ENCODE results near the gene TRPM3. TPM values are rescaled to one million over a fixed set of nuclear protein-coding genes. Genes with fewer than 3 reads are reported as not detected.
A peak's percentile ranks its signal among the peaks of the same experiment; 100 is the strongest.
"Not testable (repeated sequence)": the region's sequence is repeated elsewhere in the genome, so short reads cannot be mapped to it uniquely, and the experiment has no call there.

TRPM3 gene
- total RNA-seq, 4 donors from 2014 or later: under 0.01 to 0.26 (median under 0.01) TPM

DNA sequence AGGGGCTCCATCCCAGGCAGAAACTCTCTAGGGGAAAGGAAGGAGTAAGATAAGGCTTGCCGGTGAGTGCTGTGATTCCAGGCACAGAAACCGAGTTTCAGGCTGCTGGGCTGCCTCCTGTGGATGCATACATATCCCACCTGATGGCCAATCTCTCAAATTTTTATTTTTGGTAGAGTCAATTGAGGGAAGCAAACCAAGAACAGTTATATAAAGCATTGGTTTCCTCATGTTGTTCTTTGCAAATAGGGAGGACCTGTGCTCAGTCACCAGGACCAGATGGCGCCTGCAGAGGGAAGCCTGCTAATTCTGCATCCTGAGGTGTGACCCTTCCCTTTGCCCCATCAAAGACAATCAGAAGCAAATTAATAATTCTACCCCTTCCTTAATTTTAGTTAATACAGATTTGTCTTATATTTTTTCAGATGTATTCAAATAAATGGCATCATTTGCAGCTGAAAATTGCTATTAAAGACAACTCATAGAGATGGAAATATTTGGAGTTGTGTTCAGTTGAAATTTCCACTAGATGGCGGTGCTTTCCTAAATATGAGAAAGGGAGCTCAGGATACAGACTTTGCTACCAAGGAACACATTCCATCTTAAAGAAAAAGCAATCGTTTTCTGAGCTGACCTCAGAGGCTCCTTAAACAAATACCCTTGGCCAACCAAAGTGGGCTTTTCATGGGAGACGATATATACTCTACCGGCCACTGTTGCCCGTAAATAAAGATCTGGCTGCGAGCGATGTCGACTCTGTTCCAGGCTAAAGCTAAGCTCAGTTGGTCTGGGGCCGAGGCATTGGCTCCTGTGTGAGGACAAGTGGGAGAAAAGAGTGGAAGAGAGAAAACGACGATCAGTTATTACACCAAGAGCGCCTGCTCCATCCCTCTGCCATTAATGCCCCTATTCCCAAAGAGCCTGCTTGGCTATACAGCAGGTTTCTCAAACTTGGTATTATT is 481.3 kb downstream of the TRPM3 start:
- TF ChIP-seq, protein P1, sequence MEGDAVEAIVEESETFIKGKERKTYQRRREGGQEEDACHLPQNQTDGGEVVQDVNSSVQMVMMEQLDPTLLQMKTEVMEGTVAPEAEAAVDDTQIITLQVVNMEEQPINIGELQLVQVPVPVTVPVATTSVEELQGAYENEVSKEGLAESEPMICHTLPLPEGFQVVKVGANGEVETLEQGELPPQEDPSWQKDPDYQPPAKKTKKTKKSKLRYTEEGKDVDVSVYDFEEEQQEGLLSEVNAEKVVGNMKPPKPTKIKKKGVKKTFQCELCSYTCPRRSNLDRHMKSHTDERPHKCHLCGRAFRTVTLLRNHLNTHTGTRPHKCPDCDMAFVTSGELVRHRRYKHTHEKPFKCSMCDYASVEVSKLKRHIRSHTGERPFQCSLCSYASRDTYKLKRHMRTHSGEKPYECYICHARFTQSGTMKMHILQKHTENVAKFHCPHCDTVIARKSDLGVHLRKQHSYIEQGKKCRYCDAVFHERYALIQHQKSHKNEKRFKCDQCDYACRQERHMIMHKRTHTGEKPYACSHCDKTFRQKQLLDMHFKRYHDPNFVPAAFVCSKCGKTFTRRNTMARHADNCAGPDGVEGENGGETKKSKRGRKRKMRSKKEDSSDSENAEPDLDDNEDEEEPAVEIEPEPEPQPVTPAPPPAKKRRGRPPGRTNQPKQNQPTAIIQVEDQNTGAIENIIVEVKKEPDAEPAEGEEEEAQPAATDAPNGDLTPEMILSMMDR (IDR thresholded peaks at IDR 0.05): peak in 5 of 6 experiments; percentile 43 to 63 (median 51)
- TF ChIP-seq POLR2A (IDR thresholded peaks at IDR 0.05): no peak
- DNase-seq: no peak
- intact Hi-C loops (cut with DNase I): loop anchor here (5.0 kb wide), 1 partner anchor 362 kb away; no protein-coding TSS in a partner anchor
- Histone ChIP-seq H3K36me3 (no peaks in the 10 kb centered on the region), H3K4me1 (no peaks in the 10 kb centered on the region), H3K9me3 (no peaks in the 10 kb centered on the region), H3K27ac (no peak overlapping the region), H3K27me3 (peaks cover 0 to 9% (median 0%) of the 10 kb centered on the region in 4 donors), H3K4me3 (no peak overlapping the region)
- WGBS, 2 donors: 46 to 58% methylated on average over 15 of the region's 15 CpGs

DNA sequence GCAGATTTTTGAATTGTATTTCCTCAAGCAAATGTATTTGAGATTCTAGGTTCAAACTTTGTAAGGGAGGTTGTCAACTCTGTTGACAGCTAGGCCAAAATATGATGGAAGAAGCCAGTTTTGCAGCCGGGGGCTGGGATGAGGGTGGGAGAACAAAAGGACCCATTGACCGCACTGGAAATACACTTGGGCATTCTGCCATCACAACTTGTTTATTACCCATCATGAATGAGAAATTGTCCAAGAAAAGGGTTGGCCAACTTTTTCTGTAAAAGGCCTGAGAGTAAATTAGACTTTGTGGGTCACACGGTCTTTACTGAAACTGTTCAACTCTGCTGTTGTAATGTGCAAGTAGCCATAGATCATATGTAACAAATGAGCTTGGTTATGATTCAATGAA is 485.6 kb downstream of the TRPM3 start:
- 63 to 68% methylated on average over 2 to 3 of the region's 3 CpGs for WGBS, 2 donors

DNA sequence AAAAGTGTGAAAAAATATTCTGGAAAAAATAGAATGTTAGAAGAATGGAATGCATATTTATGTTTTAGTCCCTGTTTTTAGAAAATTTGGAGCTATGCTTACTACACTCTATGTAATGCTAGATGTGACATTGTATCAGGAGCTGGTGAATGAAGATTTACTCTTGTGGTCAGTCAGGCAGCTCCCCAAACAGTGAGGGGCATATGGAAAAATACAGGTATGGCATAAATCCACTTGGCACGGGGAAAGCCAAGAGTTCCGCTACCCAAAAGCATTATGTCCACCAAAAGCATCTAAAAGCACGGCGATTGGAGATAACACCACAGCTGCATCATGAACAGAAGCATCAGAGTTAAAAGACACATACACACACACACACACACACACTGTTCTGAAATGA is 486.7 kb downstream of the TRPM3 start:
- intact Hi-C loops (cut with DNase I): loop anchor here (5.0 kb wide), 1 partner anchor 368 kb away; no protein-coding TSS in a partner anchor
- TF ChIP-seq, protein P1 (IDR thresholded peaks at IDR 0.05): no peak
- TF ChIP-seq POLR2A (IDR thresholded peaks at IDR 0.05): no peak
- Histone ChIP-seq H3K27ac (no peak overlapping the region), H3K36me3 (no peaks in the 10 kb centered on the region), H3K4me3 (no peak overlapping the region), H3K9me3 (no peaks in the 10 kb centered on the region), H3K4me1 (no peaks in the 10 kb centered on the region), H3K27me3 (peaks cover 0 to 3% (median 0%) of the 10 kb centered on the region in 4 donors)
- no peak for DNase-seq
- 90 to 94% methylated on average over 3 to 4 of the region's 4 CpGs for WGBS, 2 donors

More for the DNA sequence above, 485.6 kb downstream of the TRPM3 start:
- no peaks in the 10 kb centered on the region for H3K9me3 ChIP-seq
- intact Hi-C loops (cut with DNase I): loop anchor here (5.0 kb wide), 1 partner anchor 367 kb away; no protein-coding TSS in a partner anchor
- peaks cover 0 to 3% (median 0%) of the 10 kb centered on the region in 4 donors for H3K27me3 ChIP-seq
- no peak overlapping the region for H3K27ac ChIP-seq
- TF ChIP-seq, protein P1 (IDR thresholded peaks at IDR 0.05): no peak
- TF ChIP-seq POLR2A (IDR thresholded peaks at IDR 0.05): no peak
- H3K4me1 ChIP-seq: no peaks in the 10 kb centered on the region
- no peaks in the 10 kb centered on the region for H3K36me3 ChIP-seq
- no peak for DNase-seq
- no peak overlapping the region for H3K4me3 ChIP-seq

DNA sequence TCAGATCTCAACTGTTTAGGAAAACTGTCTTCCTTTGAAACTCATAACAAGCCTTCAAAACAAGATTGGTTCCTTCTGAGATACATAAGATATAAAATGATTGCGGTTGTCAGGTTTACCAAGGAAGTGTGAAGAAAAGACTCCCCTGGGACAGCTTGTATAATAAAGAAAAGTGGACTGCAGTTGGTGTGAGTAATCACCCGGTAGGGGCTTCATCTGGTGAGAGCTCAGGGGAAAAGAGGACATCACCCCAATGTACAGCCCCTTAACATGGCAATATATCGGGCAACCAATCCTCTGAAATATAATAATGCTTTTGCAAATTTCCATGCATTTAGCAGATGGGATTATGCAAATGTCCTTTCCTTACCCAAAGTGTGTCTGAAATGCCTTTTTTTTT is 490.4 kb downstream of the TRPM3 start:
- intact Hi-C loops (cut with DNase I): no loop called here
- no peaks in the 10 kb centered on the region for H3K9me3 ChIP-seq
- no peak overlapping the region for H3K27ac ChIP-seq
- TF ChIP-seq, protein P1 (IDR thresholded peaks at IDR 0.05): no peak
- 73 to 83% methylated on average over 3 of the region's 3 CpGs for WGBS, 2 donors
- no peaks in the 10 kb centered on the region for H3K4me1 ChIP-seq
- H3K27me3 ChIP-seq: peaks cover 0 to 3% (median 0%) of the 10 kb centered on the region in 4 donors
- no peaks in the 10 kb centered on the region for H3K36me3 ChIP-seq
- DNase-seq: no peak
- no peak overlapping the region for H3K4me3 ChIP-seq

DNA sequence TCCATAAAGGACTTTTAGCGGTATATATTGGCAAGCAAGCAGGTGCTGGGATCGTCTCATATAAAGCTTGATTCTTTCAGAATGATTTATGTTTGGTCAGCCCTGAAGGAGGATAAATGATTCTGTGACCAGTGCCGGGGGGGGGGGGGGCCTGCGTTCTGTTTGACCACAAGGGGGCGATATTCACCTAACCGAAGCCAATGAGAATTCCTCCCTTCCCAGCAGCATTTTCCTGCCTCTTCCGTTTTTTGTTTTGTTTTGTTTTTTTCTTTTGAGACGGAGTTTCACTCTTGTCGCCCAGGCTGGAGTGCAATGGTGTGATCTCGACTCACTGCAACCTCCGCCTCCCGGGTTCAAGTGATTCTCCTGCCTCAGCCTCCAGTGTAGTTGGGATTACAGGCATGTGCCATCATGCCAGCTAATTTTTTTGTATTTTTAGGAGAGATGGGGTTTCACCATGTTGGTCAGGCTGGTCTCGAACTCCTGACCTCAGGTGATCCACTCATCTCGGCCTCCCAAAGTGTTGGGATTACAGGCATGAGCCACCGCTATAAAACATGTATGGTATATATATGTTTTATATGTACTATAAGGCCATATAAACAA is 492.2 kb downstream of the TRPM3 start:
- DNase-seq; intact Hi-C loops (cut with DNase I); H3K27ac ChIP-seq; H3K4me1 ChIP-seq; H3K4me3 ChIP-seq; H3K36me3 ChIP-seq; H3K27me3 ChIP-seq; H3K9me3 ChIP-seq: not testable (repeated sequence)
- WGBS, 2 donors: 58 to 59% methylated on average over 15 of the region's 15 CpGs

All from esophagus squamous epithelium (tissue), 5 donors.